ENCODE data around the gene SMIM14. TPM values are rescaled to one million over a fixed set of nuclear protein-coding genes. Genes with fewer than 3 reads are reported as not detected.
"Not testable (repeated sequence)": the region's sequence is repeated elsewhere in the genome, so short reads cannot be mapped to it uniquely, and the experiment has no call there.

Gene SMIM14
- total RNA-seq, 1 experiment from 2014 or later, result 48.2 TPM

DNA sequence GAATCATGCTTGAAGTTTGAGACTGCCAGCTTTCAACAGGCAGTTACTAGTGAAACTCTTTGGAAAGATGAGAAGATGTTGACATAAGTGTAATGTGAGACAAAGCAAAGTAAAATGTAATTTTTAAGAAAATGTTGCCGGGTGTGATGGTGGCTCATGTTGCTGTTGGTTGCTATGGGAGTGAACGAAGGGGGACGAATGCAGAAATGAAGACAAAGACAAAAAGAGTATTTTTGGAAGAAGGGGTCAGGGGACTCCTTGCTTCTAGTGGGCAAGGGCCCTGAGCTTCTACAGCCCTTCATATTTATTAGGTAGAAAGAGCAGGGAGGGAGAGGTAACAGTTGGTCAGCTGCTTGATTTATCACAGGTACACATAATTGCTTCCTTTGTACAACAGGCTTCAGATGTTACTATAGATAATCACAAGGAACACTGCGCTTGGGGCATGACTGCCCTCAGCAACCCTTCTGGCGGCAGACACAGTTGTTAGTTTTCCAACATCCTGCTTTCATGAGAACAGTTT lies 99.5 kb downstream of the SMIM14 start:
- intact Hi-C loops (cut with micrococcal nuclease; ENCODE audit: unreplicated experiment), result no loop called here
- TF ChIP-seq, protein P1, sequence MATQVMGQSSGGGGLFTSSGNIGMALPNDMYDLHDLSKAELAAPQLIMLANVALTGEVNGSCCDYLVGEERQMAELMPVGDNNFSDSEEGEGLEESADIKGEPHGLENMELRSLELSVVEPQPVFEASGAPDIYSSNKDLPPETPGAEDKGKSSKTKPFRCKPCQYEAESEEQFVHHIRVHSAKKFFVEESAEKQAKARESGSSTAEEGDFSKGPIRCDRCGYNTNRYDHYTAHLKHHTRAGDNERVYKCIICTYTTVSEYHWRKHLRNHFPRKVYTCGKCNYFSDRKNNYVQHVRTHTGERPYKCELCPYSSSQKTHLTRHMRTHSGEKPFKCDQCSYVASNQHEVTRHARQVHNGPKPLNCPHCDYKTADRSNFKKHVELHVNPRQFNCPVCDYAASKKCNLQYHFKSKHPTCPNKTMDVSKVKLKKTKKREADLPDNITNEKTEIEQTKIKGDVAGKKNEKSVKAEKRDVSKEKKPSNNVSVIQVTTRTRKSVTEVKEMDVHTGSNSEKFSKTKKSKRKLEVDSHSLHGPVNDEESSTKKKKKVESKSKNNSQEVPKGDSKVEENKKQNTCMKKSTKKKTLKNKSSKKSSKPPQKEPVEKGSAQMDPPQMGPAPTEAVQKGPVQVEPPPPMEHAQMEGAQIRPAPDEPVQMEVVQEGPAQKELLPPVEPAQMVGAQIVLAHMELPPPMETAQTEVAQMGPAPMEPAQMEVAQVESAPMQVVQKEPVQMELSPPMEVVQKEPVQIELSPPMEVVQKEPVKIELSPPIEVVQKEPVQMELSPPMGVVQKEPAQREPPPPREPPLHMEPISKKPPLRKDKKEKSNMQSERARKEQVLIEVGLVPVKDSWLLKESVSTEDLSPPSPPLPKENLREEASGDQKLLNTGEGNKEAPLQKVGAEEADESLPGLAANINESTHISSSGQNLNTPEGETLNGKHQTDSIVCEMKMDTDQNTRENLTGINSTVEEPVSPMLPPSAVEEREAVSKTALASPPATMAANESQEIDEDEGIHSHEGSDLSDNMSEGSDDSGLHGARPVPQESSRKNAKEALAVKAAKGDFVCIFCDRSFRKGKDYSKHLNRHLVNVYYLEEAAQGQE (IDR thresholded peaks at IDR 0.05; ENCODE audit: insufficient read depth in 1 of 2, low read depth in 2 of 2, low read length in 1 of 2), result no peak
- TF ChIP-seq TCF7L2 (IDR thresholded peaks at IDR 0.05; ENCODE audit: low read depth, low read length) (peak; percentile 82), POLR2AphosphoS5 (IDR thresholded peaks at IDR 0.05; ENCODE audit: low read depth, low read length) (0 out of 2 replicates have a peak, but pooled peaks have one; percentile 36), SIN3A (IDR thresholded peaks at IDR 0.05; ENCODE audit: borderline replicate concordance, insufficient read depth, low read depth, low read length) (no peak)
- TF ChIP-seq, protein P2, sequence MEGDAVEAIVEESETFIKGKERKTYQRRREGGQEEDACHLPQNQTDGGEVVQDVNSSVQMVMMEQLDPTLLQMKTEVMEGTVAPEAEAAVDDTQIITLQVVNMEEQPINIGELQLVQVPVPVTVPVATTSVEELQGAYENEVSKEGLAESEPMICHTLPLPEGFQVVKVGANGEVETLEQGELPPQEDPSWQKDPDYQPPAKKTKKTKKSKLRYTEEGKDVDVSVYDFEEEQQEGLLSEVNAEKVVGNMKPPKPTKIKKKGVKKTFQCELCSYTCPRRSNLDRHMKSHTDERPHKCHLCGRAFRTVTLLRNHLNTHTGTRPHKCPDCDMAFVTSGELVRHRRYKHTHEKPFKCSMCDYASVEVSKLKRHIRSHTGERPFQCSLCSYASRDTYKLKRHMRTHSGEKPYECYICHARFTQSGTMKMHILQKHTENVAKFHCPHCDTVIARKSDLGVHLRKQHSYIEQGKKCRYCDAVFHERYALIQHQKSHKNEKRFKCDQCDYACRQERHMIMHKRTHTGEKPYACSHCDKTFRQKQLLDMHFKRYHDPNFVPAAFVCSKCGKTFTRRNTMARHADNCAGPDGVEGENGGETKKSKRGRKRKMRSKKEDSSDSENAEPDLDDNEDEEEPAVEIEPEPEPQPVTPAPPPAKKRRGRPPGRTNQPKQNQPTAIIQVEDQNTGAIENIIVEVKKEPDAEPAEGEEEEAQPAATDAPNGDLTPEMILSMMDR (IDR thresholded peaks at IDR 0.05), result no peak
- H3K27me3 ChIP-seq (ENCODE audit: control insufficient read depth, insufficient read depth, low read length), result no peaks in the 10 kb centered on the region
- peak overlapping the region; percentile 95 for H3K27ac ChIP-seq (ENCODE audit: low read length)
- H3K4me1 ChIP-seq (ENCODE audit: control insufficient read depth, insufficient read depth, low read length), result peaks cover 41% of the 10 kb centered on the region
- POLR2A ChIA-PET, result no interaction called here
- CTCF ChIA-PET, result no interaction called here
- H3K36me3 ChIP-seq (ENCODE audit: control insufficient read depth, insufficient read depth, low read length), result no peaks in the 10 kb centered on the region
- in situ Hi-C loops (cut with HindIII; ENCODE audit: low pct_unique_long_range_greater_than_20kb, low sequenced_read_pairs), result no loop called here
- H3K9me3 ChIP-seq (ENCODE audit: control insufficient read depth, insufficient read depth, low read depth, low read length), result no peaks in the 10 kb centered on the region
- no peak for DNase-seq (ENCODE audit: low read depth, low spot score)
- peak; percentile 57 for ATAC-seq
- BruUV-seq (replicated peaks), result no TSS peak
- H3K4me3 ChIP-seq (ENCODE audit: low read depth in 2 of 2, low read length in 2 of 2), result no peak overlapping the region

DNA sequence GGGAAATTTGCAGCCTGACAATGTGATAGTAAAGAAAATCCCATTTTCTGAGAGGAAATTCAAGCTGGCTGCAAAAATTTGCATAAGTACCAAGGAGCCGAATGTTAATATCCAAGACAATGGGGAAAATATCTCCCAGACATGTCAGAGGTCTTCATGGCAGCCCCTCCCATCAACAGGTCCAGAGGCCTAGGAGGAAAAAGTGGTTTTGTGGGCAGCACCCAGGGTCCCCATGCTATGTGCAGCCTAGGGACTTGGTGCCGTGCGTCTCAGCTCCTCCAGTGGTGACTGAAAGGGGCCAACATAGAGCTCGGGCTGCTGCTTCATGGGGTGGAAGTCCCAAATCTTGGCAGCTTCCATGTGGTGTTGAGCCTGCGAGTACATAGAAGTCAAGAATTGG lies 105.1 kb downstream of the SMIM14 start:
- BruUV-seq (replicated peaks), result no TSS peak
- Histone ChIP-seq H3K27ac (ENCODE audit: low read length) (no peak overlapping the region), H3K4me3 (ENCODE audit: low read depth in 2 of 2, low read length in 2 of 2) (no peak overlapping the region), H3K4me1 (ENCODE audit: control insufficient read depth, insufficient read depth, low read length) (peaks cover 1% of the 10 kb centered on the region), H3K9me3 (ENCODE audit: control insufficient read depth, insufficient read depth, low read depth, low read length) (no peaks in the 10 kb centered on the region; the same call in 1 of the 2 replicates), H3K27me3 (ENCODE audit: control insufficient read depth, insufficient read depth, low read length) (no peaks in the 10 kb centered on the region), H3K36me3 (ENCODE audit: control insufficient read depth, insufficient read depth, low read length) (no peaks in the 10 kb centered on the region)
- no peak for ATAC-seq
- ChIA-PET CTCF (no interaction called here), POLR2A (no interaction called here)
- in situ Hi-C loops (cut with HindIII; ENCODE audit: low pct_unique_long_range_greater_than_20kb, low sequenced_read_pairs), result no loop called here
- no peak for DNase-seq (ENCODE audit: low read depth, low spot score)
- TF ChIP-seq SIN3A (IDR thresholded peaks at IDR 0.05; ENCODE audit: borderline replicate concordance, insufficient read depth, low read depth, low read length) (no peak), POLR2AphosphoS5 (IDR thresholded peaks at IDR 0.05; ENCODE audit: low read depth, low read length) (no peak), TCF7L2 (IDR thresholded peaks at IDR 0.05; ENCODE audit: low read depth, low read length) (no peak)
- TF ChIP-seq, protein P2 (IDR thresholded peaks at IDR 0.05), result no peak
- TF ChIP-seq, protein P1 (IDR thresholded peaks at IDR 0.05; ENCODE audit: insufficient read depth in 1 of 2, low read depth in 2 of 2, low read length in 1 of 2), result no peak
- intact Hi-C loops (cut with micrococcal nuclease; ENCODE audit: unreplicated experiment), result no loop called here

DNA sequence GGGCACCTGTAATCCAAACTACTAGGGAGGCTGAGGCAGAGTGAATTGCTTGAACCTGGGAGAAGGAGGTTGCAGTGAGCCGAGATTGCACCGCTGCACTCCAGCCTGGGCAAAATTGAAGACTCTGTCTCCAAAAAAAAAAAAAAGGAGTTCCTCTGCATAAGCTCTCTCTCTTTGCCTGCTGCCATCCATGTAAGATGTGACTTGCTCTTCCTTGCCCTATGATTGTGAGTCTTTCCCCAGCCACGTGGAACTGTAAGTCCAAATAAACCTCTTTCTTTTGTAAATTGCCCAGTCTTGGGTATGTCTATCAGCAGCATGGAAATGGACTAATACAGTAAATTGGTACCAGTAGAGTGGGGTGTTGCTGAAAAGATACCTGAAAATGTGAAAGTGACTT lies 106.4 kb downstream of the SMIM14 start:
- DNase-seq (ENCODE audit: low read depth, low spot score); BruUV-seq (replicated peaks); H3K36me3 ChIP-seq (ENCODE audit: control insufficient read depth, insufficient read depth, low read length); H3K9me3 ChIP-seq (ENCODE audit: control insufficient read depth, insufficient read depth, low read depth, low read length); CTCF ChIA-PET; intact Hi-C loops (cut with micrococcal nuclease; ENCODE audit: unreplicated experiment); H3K4me3 ChIP-seq (ENCODE audit: low read depth in 2 of 2, low read length in 2 of 2); POLR2A ChIA-PET; in situ Hi-C loops (cut with HindIII; ENCODE audit: low pct_unique_long_range_greater_than_20kb, low sequenced_read_pairs); H3K27me3 ChIP-seq (ENCODE audit: control insufficient read depth, insufficient read depth, low read length); H3K4me1 ChIP-seq (ENCODE audit: control insufficient read depth, insufficient read depth, low read length); ATAC-seq; H3K27ac ChIP-seq (ENCODE audit: low read length): not testable (repeated sequence)
